ENCODE data around the gene ESPN.
"Not testable (repeated sequence)": the region's sequence is repeated elsewhere in the genome, so short reads cannot be mapped to it uniquely, and the experiment has no call there.

Gene ESPN, protein sequence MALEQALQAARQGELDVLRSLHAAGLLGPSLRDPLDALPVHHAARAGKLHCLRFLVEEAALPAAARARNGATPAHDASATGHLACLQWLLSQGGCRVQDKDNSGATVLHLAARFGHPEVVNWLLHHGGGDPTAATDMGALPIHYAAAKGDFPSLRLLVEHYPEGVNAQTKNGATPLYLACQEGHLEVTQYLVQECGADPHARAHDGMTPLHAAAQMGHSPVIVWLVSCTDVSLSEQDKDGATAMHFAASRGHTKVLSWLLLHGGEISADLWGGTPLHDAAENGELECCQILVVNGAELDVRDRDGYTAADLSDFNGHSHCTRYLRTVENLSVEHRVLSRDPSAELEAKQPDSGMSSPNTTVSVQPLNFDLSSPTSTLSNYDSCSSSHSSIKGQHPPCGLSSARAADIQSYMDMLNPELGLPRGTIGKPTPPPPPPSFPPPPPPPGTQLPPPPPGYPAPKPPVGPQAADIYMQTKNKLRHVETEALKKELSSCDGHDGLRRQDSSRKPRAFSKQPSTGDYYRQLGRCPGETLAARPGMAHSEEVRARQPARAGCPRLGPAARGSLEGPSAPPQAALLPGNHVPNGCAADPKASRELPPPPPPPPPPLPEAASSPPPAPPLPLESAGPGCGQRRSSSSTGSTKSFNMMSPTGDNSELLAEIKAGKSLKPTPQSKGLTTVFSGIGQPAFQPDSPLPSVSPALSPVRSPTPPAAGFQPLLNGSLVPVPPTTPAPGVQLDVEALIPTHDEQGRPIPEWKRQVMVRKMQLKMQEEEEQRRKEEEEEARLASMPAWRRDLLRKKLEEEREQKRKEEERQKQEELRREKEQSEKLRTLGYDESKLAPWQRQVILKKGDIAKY

GRCh38 chr1:6424619-6425593 lies at the start of gene ESPN:
TSS of gene ESPN (plus strand) at chr1:6424776. CDS start at chr1:6424956, 180 bp downstream.
- intact Hi-C loops (cut with DNase I), result no loop called here
- no peak for DNase-seq

DNA sequence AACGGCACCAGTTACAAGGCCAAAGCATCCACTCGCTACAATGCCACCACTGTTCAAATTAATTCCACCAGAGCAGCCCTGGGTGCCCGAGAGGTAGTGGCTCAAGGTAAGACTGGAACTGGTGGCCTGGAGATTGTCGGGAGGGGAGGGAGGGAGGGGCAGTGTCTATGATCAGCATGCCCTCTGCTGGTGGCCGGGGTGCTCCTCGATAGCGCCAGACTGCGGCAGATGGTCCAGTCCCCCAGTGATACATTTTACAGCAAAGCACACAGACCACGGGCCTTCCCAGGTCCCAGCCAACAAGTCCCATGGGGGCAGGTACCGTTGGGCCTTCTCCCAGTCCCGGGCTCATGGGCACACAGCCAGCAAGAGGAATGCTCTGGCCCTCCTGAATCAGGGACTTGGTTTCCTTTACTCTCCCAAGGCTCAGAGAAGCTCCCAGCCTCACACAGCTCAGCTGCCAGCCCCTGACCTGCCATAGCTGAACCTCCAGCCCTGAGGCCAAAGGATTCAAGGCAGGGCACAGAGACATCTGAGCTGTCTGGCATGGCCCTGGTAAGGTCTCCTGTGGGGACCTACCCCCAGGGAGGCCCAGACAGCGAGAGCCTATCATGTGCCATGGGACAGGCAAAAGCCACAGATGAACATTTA lies 46.4 kb upstream of the ESPN start:
- no peak for DNase-seq
- intact Hi-C loops (cut with DNase I), result no loop called here

DNA sequence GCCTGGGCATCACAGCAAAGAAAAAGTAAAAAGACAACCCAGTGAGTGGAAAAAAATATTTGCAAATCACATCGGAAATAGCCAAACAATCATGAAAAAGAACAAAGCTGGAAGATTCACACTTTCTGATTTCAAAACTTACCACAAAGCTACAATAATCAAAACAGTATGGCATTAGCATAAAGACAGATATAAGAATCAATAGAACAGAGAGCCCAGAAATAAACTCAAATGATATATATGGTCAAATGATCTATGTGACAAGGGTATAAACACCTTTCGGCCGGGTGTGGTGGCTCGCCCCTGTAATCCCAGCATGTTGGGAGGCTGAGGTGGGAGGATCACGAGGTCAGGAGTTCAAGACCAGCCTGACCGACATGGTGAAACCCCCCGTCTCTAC lies 44.5 kb upstream of the ESPN start:
- intact Hi-C loops (cut with DNase I), result no loop called here
- no peak for DNase-seq

DNA sequence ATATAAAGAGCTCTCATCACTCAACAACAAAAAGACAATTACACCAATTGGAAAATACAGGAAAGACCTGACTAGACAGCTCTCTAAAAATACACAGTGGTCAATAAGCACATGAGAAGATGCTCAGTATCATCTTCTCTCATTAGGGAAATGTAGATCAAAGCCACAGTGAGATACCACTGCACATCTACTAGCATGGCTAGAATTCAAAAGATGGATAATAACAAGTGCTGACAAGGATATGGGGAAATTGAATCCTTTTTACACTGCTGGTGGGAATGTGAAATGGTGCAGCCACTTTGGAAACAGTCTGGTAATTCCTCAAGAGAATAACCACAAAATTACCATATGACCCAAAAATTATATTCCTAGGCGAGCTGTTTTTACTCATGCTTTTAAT lies 40.4 kb upstream of the ESPN start:
- intact Hi-C loops (cut with DNase I), result no loop called here
- no peak for DNase-seq

DNA sequence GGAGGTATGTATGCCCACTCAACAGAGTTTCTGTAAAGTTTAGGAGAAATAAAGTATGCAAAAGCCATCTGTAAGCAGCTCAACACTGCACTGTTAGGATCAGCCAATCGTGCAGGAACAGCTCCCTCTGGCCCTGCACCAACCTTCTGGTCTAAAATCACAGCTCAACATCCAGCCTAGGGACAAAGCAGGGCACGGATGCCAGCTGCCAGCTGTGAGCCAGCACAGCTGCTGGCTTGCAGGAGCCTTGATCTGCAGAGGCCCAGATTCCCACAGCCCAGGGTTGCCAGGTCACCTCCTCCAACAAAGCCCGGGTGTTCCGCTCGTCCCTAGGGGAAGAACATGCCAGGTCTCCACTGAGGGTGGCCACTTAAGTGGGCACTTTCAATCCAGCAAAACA lies 39.6 kb upstream of the ESPN start:
- peak; percentile 49 to 92 (median 83) for DNase-seq
- intact Hi-C loops (cut with DNase I), result no loop called here

- DNase-seq, result peak; percentile 40 to 89 (median 76)
These were observed 38.9 kb upstream of the ESPN start for GRCh38 chr1:6385488-6386191.

GRCh38 chr1:6386371-6386949 lies 38.1 kb upstream of the ESPN start:
- intact Hi-C loops (cut with DNase I), result no loop called here

More at GRCh38 chr1:6385488-6386191, 38.9 kb upstream of the ESPN start:
- intact Hi-C loops (cut with DNase I), result no loop called here

GRCh38 chr1:6389971-6390370 lies 34.6 kb upstream of the ESPN start:
- DNase-seq, result no peak
- intact Hi-C loops (cut with DNase I), result no loop called here

More at GRCh38 chr1:6386371-6386949, 38.1 kb upstream of the ESPN start:
- DNase-seq, result peak in 12 of 42 donors; percentile 8 to 51 (median 23)

- intact Hi-C loops (cut with DNase I), result no loop called here
These were observed 32.4 kb upstream of the ESPN start for GRCh38 chr1:6391951-6392808.

GRCh38 chr1:6392809-6393399 lies 31.7 kb upstream of the ESPN start:
- intact Hi-C loops (cut with DNase I), result no loop called here
- DNase-seq, result peak in 6 of 42 donors; percentile 5 to 31 (median 22)

More at GRCh38 chr1:6391951-6392808, 32.4 kb upstream of the ESPN start:
- DNase-seq, result peak in 22 of 42 donors; percentile 13 to 68 (median 30)

DNA sequence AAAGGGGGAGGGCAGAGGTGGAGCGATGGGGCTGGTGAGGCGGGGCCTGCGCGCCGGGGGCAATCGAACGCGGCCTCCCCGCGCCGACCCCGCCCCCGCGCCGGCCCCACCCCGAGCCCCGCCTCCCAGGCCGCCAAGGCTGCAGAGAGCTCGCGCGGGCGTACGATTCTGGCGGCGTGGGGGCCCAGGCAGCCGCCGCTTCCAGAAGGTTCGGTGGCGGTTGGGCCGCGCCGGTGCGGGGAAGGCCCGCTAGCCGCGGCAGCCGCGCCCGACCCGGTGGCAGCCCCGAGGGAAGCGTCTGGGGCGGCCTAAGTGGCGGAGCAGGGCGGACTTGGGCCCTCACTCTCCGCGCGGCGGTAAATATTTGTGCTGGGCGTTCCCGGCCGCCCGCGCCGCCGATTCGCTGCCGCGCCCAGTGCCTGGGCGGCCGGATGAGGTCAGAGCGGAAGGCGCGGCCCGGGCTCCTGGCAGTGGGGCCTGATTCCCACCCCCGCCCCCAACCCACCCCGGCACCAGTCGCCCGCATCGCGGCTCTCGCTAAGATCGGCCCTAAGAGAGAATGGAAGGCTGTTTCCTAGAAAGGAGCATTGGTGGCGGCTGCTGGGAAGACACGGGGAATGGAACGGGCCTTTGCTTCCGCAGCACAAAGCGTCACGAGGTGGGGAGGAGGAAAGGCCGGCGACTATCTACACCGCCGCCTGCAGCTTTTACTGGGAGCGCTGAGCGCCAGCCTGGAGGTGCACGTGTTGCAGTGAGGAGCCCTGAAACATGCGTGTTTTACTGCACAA lies 31.0 kb upstream of the ESPN start, which contains the start of gene ACOT7:
ACOT7 (minus strand) TSS at position 368 of the 788 bp plus-strand sequence. CDS start 368 bp downstream, outside the sequence.
- DNase-seq, result peak; percentile 76 to 97 (median 92)
- intact Hi-C loops (cut with DNase I), result no loop called here

GRCh38 chr1:6395130-6395529 lies 29.4 kb upstream of the ESPN start:
- DNase-seq; intact Hi-C loops (cut with DNase I): not testable (repeated sequence)

DNA sequence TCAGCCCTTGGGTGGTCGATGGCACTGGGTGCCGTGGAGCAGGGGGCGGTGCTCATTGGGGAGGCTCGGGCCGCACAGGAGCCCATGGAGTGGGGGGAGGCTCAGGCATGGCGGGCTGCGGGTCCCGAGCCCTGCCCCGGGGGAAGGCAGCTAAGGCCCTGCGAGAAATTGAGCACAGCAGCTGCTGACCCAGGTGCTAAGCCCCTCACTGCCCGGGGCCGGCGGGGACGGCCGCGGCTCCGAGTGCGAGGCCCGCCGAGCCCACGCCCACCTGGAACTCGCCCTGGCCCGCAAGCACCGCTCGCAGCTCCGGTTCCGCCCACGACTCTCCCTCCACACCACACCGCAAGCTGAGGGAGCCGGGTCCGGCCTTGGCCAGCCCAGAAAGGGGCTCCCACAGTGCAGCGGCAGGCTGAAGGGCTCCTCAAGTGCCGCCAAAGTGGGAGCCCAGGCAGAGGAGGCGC lies 28.8 kb upstream of the ESPN start:
- DNase-seq; intact Hi-C loops (cut with DNase I): not testable (repeated sequence)

GRCh38 chr1:6396998-6397397 lies 27.6 kb upstream of the ESPN start:
- intact Hi-C loops (cut with DNase I), result no loop called here
- no peak for DNase-seq

Data from head of caudate nucleus (tissue), 42 donors.